IPS-11a (cell line): ENCODE results near the gene KIF6.

Source experiments
- H3K4me3 ChIP-seq: one replicate; pipeline ENCODE4 v1.5.1; 2013; ENCODE audit warnings: low read depth, low read length, control low read depth

KIF6 gene

DNA sequence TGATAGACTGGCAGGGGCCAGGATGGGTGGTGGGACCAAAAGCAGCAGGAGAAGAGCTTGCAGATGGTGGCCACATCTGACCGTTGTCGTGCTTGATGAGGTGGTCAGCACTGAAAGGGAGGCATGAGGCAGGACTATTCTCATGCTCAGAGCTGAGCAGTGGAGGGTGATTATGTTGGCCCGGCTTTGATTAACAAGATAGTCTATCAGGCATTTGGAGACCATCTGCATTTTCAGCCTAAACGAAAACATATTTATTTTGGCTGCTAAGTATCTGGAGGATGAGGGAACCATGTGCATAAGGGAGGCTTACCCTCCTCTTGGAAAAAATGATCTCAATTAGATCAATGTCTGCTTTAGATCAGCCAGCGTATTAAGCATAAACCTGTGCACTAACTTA lies 261.1 kb downstream of the KIF6 start:
- no peak overlapping the region for H3K4me3 ChIP-seq

DNA sequence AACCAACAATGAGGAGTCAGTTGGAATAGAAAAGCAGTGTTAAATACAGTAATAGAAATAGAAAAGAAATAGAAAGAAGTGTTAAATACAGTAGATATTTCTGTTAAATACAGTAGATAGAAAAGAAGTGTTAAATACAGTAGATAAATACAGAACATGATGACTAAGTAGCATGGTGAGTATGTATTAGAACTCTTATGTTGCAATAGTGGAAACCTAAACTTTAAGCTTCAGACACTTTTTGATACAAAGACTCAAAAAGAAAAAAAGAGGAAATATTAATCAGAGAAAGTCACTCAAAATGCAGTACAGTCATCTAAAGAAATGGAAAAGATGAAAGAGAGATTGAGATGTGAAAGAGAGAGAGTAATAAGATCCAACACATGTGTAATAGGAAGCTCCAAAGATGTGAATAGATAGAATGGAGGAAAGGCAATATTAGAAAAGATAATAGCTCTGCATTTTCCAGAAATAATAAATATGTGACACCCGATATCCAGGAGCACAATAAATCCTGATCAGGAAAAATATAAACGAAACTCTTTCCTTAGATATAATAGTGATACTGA lies 271.2 kb downstream of the KIF6 start:
- H3K4me3 ChIP-seq = no peak overlapping the region

DNA sequence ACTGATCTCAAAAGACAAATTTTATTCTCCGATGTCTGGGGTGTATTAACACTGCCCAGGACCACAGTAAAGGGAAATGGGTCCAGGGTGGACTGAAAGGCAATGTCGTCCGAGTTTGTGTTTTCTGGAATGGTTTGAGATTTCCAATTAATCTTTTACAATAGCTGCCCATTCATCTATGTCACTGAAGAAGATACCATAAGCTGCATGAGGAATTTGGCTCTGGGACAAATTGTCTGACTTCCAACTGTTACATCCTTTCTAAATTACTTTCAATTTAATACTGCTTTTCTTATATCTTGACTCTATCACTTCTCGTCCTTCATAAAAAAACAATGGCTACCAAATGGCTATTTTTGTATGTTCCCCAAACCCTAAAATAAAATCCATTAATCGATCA lies 272.0 kb downstream of the KIF6 start:
- no peak overlapping the region for H3K4me3 ChIP-seq

DNA sequence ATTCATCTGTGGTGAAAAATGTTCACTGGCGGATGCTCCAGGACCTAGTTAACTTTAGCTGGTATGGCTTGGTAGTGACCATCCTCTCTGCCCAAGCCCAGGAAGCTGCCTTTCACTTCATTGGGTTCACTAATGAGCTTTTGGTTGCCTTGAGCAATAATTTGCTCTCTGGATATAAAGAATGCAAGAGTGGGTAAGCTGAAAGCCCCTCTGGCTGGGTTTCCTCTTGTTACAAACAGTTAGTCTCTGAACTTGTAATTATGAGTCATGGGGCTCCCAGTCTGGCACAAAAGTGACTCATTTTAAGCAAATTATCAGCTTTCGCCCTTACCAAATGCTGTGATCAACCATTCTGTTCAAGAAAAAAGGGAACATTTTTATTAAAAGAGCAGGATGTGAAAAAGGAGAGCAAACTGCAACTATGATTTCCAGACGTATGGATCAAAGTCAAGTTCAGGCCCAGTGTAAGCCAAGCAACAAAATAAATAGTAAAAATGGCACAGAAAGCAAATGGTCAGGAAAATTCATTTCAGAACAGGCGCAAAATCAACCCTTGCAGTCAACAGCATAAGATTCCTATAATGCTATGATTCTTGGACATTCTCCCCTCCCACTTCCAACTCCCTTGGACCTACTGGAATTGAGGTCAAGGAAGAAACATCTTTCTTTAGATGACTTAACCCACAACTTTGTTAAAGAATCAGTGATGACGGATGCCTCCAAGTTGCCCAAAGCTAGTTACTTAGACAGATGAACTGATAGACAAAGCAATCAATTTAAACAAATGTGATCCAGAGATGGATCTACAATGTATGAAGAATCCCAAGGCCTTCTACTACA lies 272.7 kb downstream of the KIF6 start:
- H3K4me3 ChIP-seq = no peak overlapping the region

DNA sequence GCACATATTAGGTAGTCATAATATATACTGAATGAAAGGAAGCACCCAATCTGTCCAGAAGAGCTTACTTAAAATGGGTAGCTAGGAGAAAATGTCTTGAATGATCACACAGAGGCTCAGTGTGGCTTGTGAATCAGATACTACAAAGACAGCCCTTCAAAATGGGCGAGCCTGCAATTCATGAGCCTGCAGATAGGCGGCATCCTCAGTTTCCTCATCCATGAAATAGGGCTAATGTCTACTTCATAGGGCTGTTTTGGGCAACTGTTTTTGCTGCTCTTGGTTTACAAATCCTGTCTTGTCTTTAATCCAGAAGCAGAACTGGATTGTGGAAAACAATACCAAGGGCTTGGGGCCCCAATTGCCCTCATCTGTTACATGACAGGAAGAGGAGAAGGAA lies 273.4 kb downstream of the KIF6 start:
- no peak overlapping the region for H3K4me3 ChIP-seq

DNA sequence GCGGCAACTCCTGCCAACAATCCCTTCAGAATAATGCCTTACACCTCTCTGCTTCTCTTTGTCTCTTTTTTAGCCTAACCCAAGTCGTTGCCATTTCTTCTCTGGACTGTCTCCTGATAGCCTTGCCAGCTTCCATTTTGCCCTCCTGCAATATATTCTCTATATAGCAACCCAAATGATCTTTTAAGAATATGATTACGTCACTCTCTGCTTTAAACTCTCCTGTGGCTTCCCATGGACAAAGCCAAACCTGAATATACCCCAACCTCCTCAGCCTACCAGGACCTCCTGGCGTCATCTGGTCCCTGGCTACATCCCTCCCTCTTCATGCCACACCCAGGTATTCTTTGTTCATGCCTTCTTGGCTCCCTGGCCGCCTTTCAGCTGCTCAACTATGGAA lies 276.2 kb downstream of the KIF6 start:
- no peak overlapping the region for H3K4me3 ChIP-seq

DNA sequence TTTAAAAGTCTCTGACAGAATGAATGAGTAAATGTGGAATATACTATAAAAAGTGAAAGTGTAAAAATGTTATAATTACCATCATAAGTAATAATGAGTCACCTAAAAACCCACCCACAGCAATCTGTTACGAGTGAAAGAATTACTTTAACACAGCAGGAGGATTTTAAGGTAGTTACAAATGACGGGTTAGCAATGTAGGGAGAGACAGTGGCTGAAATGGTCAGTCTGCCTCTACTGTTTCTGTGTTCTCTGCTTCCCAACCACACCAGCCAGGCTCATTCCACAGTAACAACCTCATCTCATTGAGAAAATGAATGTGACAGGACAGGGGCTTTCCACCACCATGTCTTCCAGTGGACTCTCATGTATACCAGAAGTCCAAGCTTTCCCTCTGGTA lies 278.3 kb downstream of the KIF6 start:
- no peak overlapping the region for H3K4me3 ChIP-seq

DNA sequence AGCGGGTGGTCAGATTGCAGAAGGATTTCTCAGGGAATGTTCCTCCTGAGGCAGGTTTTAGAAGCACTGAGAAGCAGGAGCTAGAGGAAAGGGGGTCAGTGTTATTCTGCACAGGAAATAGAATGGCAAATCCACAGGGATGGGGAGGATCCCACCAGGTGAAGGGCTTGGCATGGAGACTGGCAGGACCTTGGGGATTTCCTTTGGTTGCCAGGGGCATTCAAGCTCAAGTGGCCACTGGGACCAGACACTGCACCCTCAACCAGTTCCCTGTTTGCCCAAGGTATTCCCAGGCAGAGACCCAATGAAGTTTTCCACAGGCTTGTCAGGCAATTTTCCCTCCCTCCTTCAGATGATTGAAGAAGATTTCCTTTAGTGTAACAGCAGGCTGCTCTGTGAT lies 279.5 kb downstream of the KIF6 start:
- no peak overlapping the region for H3K4me3 ChIP-seq

DNA sequence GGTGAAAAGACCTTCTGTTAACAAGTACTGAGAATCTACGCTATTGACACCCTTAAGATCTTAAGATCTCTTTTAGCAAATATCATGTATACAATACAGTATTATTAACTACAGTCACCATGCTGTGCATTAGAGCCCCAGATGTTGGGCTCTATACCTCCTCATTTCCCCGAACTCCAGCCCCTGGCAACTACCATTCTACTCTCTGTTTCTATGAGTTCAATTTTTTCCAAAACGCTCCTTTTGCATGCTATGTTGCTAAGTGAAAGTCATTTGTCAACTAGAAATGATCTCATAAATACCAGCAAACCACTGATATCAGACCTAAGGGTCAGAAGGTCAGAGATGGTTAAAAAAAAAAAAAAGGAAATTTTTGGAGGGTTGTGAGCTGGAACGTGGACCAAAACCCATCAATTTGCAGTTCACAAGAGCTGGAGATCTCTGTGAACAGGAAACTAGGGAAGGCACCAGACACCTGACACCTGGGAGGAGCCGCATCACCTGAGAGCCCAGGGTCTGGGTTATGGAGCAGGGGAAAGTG lies 280.7 kb downstream of the KIF6 start:
- H3K4me3 ChIP-seq = no peak overlapping the region

DNA sequence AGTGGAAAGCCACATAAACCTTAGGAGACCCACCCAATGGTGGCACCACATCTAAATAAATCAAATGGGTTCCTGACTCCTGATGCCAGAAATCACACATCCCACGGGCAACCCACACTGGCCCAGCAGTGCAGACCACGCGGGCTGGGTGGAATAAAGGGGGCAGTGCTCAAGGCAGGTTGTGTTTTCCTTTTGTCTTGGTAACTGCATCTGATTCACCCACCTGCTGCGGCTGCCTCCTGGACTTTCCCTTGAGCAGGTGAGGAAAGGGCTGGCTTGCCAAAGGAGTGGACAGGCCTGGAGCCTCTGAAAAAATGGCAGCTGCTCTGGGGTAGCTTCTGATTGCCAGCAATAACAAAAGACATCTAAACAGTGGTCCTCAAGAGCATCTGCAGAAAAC lies 283.2 kb downstream of the KIF6 start:
- H3K4me3 ChIP-seq = no peak overlapping the region

DNA sequence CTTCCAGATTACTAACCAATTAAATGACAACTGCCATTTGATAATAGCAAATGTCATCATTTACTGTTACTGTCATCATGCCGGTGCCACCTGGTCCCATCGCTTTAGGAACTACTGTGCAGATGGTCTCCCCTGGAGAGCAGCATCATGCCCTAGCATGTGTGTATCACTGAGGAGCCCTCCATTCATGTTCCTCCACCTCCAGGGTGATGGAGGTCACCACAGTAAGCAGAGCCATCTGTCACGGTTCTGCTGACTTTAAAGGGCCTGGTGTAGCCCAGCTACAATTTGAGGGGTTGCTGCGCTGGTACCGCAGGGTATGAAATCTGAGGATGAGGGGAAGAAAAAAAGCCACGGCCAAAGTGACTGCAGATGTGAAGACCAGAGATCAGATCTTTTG lies 283.9 kb downstream of the KIF6 start:
- no peak overlapping the region for H3K4me3 ChIP-seq

GRCh38 chr6:39440039-39440426 lies 285.2 kb downstream of the KIF6 start:
- H3K4me3 ChIP-seq = no peak overlapping the region

GRCh38 chr6:39439342-39440038 lies 285.7 kb downstream of the KIF6 start:
- no peak overlapping the region for H3K4me3 ChIP-seq

- no peak overlapping the region for H3K4me3 ChIP-seq
These were observed 291.6 kb downstream of the KIF6 start for GRCh38 chr6:39433630-39434029.

DNA sequence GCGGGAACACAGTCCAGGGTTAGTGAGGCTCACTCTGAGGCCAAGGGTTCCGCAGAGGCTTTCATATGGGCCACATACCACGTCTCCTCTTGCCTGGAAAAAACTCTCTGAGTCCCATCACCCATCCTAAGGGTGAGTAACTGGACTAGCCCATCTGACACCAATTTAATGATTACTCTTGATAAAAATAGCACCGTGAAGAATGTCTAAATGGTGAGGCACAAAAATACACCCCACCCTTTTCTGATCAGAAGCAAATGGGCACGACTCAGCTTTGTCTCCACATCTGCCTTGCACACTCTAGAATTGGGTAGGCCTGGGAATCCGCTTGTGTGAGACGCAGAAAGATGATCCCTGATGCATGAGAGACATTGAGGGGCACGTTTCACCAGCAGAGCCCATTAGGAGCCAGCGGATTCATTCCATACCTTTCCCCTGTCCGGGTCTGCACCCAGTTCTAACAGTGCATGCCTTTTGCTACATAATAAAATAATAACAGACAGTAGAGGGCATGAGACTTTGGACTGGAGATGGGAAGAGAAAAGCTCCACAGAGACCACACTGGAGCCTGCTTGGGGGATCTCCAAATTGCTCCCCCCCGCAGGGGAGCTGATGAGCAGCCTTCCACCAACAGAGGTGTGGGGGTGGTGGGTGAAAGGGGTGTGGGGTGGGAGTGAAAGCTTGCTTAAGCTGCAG lies 292.7 kb downstream of the KIF6 start:
- H3K4me3 ChIP-seq = no peak overlapping the region

DNA sequence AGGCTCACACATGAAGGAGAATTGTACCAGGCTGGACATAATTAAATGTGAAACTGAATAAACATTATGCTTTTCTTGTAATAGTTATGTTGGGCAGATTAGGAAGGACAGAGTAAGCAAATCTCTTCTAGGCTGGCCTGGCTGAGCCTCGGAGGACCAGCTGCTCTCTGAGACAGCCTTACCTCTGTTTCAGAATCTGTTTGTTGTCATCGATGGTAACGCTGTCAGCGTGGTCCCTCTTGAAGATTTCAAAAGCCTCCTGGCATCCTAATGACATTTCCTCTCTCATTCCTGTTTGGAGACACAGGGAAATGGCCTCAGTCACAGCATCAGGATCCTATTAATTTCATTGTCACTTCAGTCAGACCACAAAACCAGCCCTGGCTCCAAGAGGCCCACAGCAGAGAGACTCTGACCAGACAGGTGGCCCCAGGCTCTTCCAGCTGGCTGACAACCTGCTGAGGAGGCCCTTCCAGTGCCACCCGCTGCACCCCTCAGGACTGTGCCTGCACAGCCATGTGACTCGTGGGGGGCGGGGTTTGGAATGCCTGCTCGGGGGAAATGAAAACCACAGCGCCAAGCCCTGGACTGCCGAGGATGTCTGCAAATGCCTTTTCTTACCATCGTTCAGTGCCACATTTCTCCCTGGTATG lies 294.2 kb downstream of the KIF6 start:
- H3K4me3 ChIP-seq = no peak overlapping the region

DNA sequence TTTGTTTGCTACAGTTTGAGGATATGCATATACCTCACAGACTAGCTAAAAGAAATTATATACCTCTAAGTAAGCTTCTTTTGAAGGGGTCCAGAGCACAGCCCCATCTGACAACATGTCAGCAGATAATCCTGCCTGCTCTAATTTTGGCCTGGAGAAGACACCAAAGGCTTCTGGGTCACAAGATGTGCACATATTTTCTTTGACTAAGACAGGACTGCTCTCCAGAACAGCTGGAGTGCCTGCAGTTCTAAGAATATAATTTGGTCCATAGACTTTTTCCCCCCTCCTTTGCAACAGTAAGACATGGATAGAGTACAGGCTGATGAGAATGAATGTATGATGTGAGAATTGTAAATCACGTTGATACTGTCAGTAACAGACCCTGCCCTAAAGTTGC lies 294.8 kb downstream of the KIF6 start:
- H3K4me3 ChIP-seq = no peak overlapping the region

- H3K4me3 ChIP-seq = no peak overlapping the region
These were observed 296.4 kb downstream of the KIF6 start for GRCh38 chr6:39428816-39429215.

- no peak overlapping the region for H3K4me3 ChIP-seq
These were observed 297.1 kb downstream of the KIF6 start for GRCh38 chr6:39428152-39428551.

DNA sequence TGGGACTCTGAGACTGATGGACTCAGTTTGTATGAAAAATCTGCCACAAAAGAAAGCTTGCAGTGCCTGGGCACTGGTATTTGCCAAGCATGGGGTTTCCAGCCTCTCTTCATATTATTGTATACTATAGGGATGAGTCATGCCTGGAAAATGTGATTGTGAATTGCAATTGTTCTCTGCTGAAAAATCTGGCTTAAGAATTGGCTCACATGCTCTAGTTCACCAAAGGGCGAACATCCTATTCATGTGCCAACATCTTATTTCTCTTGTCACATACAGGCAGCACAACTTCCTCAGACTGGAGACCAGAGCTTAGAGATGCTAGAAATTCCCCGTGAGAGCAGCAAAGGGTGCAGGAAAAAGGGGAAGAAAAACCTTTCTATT lies 299.1 kb downstream of the KIF6 start:
- no peak overlapping the region for H3K4me3 ChIP-seq
